H9 (cell line): ENCODE measurements around the gene DGUOK. TPM values are rescaled to one million over a fixed set of nuclear protein-coding genes. Genes with fewer than 3 reads are reported as not detected.

Experiments
- DNase-seq: peaks from one replicate; pipeline ENCODE4 v3.0.0-alpha.2; 2017
- H2AFZ ChIP-seq: one replicate; pipeline ENCODE4 v1.6.1; 2013; ENCODE audit warnings: mild to moderate bottlenecking, low read length, control low read depth, moderate library complexity
- H2AK5ac ChIP-seq: 2 replicates; pipeline ENCODE4 v1.6.1; 2013; ENCODE audit warnings: low read length, control low read depth, mixed read lengths; ENCODE audit not compliant: insufficient read length
- H2BK120ac ChIP-seq: one replicate; pipeline ENCODE4 v1.6.1; 2013; ENCODE audit warnings: low read depth, mild to moderate bottlenecking, low read length, control low read depth, inconsistent platforms; ENCODE audit not compliant: poor library complexity, severe bottlenecking
- H2BK12ac ChIP-seq: 2 replicates; pipeline ENCODE4 v1.6.1; 2013; ENCODE audit warnings: low read length, control low read depth, mixed read lengths, low read depth; ENCODE audit not compliant: insufficient read length
- H2BK15ac ChIP-seq: 2 replicates; pipeline ENCODE4 v1.6.1; 2013; ENCODE audit warnings: low read depth, low read length, control low read depth
- H2BK20ac ChIP-seq: one replicate; pipeline ENCODE4 v1.6.1; 2013; ENCODE audit warnings: low read depth, mild to moderate bottlenecking, low read length, control low read depth, inconsistent platforms; ENCODE audit not compliant: poor library complexity, severe bottlenecking
- H2BK5ac ChIP-seq: 2 replicates; pipeline ENCODE4 v1.6.1; 2013; ENCODE audit warnings: low read length, control low read depth, mixed read lengths; ENCODE audit not compliant: insufficient read length
- H3K14ac ChIP-seq: 2 replicates; pipeline ENCODE4 v1.6.1; 2013; ENCODE audit warnings: low read length, control low read depth; ENCODE audit not compliant: insufficient read depth
- H3K18ac ChIP-seq: 2 replicates; pipeline ENCODE4 v1.6.1; 2013; ENCODE audit warnings: low read depth, mild to moderate bottlenecking, mixed read lengths, low read length, control low read depth; ENCODE audit not compliant: insufficient read length
- H3K23ac ChIP-seq: 2 replicates; pipeline ENCODE4 v1.6.1; 2013; ENCODE audit warnings: low read length, control low read depth, mixed read lengths, low read depth; ENCODE audit not compliant: insufficient read length
- H3K23me2 ChIP-seq: 2 replicates; pipeline ENCODE4 v1.6.1; 2013; ENCODE audit warnings: low read depth, mild to moderate bottlenecking, mixed read lengths, low read length, control low read depth; ENCODE audit not compliant: insufficient read length, poor library complexity, severe bottlenecking
- H3K27ac ChIP-seq: 2 replicates; pipeline ENCODE4 v1.5.1; 2013; ENCODE audit warnings: low read length, control low read depth, mixed read lengths, low read depth; ENCODE audit not compliant: insufficient read length
- H3K27me3 ChIP-seq: 2 replicates; pipeline ENCODE4 v1.6.1; 2013; ENCODE audit warnings: low read length, control low read depth, inconsistent platforms; ENCODE audit not compliant: insufficient read depth
- H3K4ac ChIP-seq: 2 replicates; pipeline ENCODE4 v1.6.1; 2013; ENCODE audit warnings: low read depth, mild to moderate bottlenecking, control low read depth, inconsistent platforms, low read length, moderate library complexity
- H3K4me1 ChIP-seq: 2 replicates; pipeline ENCODE4 v1.6.1; 2013; ENCODE audit warnings: low read length, control low read depth, inconsistent platforms; ENCODE audit not compliant: insufficient read depth
- H3K4me2 ChIP-seq: 2 replicates; pipeline ENCODE4 v1.6.1; 2013; ENCODE audit warnings: low read length, control low read depth, mixed read lengths; ENCODE audit not compliant: insufficient read length, insufficient read depth
- H3K56ac ChIP-seq: 2 replicates; pipeline ENCODE4 v1.6.1; 2013; ENCODE audit warnings: low read depth, mild to moderate bottlenecking, mixed read lengths, low read length, control low read depth; ENCODE audit not compliant: insufficient read length
- H3K79me1 ChIP-seq: 2 replicates; pipeline ENCODE4 v1.6.1; 2013; ENCODE audit warnings: low read depth, mild to moderate bottlenecking, moderate library complexity, low read length, control low read depth, inconsistent platforms; ENCODE audit not compliant: insufficient read depth, poor library complexity, severe bottlenecking
- H3K79me2 ChIP-seq: 2 replicates; pipeline ENCODE4 v1.6.1; 2013; ENCODE audit warnings: low read length, control low read depth, inconsistent platforms; ENCODE audit not compliant: insufficient read depth
- H3K9ac ChIP-seq: 2 replicates; pipeline ENCODE4 v1.6.1; 2013; ENCODE audit warnings: low read length, control low read depth, mixed read lengths; ENCODE audit not compliant: insufficient read length; ENCODE audit errors: extremely low read depth
- H3K9me3 ChIP-seq: one replicate; pipeline ENCODE4 v1.6.1; 2013; ENCODE audit warnings: low read depth, low read length, inconsistent platforms; ENCODE audit not compliant: control insufficient read depth
- H3T11ph ChIP-seq: one replicate; pipeline ENCODE4 v1.6.1; 2013; ENCODE audit warnings: mild to moderate bottlenecking, low read length, control low read depth, inconsistent platforms
- H4K20me1 ChIP-seq: one replicate; pipeline ENCODE4 v1.6.1; 2013; ENCODE audit not compliant: control insufficient read depth, insufficient read length, insufficient read depth
- H4K5ac ChIP-seq: 2 replicates; pipeline ENCODE4 v1.6.1; 2013; ENCODE audit warnings: low read depth, mild to moderate bottlenecking, mixed read lengths, low read length, control low read depth; ENCODE audit not compliant: insufficient read length
- H4K8ac ChIP-seq: replicated peaks from 2 replicates; pipeline ENCODE4 v1.6.1; 2013; ENCODE audit warnings: low read length, control low read depth, mixed read lengths, low read depth; ENCODE audit not compliant: insufficient read length
- H4K91ac ChIP-seq: 2 replicates; pipeline ENCODE4 v1.6.1; 2013; ENCODE audit warnings: low read depth, mild to moderate bottlenecking, moderate library complexity, mixed read lengths, low read length, control low read depth; ENCODE audit not compliant: insufficient read length
- H3K27ac Mint-ChIP-seq, 3 experiments: 2 replicates in 2 of 3; 3 replicates in 1 of 3; pipeline ENCODE4 v1.8.0; 2020 to 2021; ENCODE audit warnings: mixed read lengths in 3 of 3, mild to moderate bottlenecking in 1 of 3, moderate library complexity in 1 of 3
- H3K27me3 Mint-ChIP-seq: 2 replicates; pipeline ENCODE4 v1.8.0; 2021; ENCODE audit warnings: low read depth, mild to moderate bottlenecking, moderate library complexity, mixed read lengths
- H3K36me3 Mint-ChIP-seq, 3 experiments: 2 replicates in 2 of 3; 3 replicates in 1 of 3; pipeline ENCODE4 v1.8.0; 2020 to 2021; ENCODE audit warnings: low read depth in 3 of 3, mixed read lengths in 3 of 3; ENCODE audit not compliant: insufficient read depth in 1 of 3
- H3K4me1 Mint-ChIP-seq, 2 experiments: 2 replicates each; pipeline ENCODE4 v1.8.0; 2020; ENCODE audit warnings: mixed read lengths in 2 of 2
- H3K4me3 Mint-ChIP-seq, 2 experiments: 2 replicates in 1 of 2; 3 replicates in 1 of 2; pipeline ENCODE4 v1.8.0; 2020 to 2021; ENCODE audit warnings: mild to moderate bottlenecking in 2 of 2, mixed read lengths in 2 of 2, moderate library complexity in 1 of 2
- H3K9me3 Mint-ChIP-seq, 2 experiments: 2 replicates in 1 of 2; 3 replicates in 1 of 2; pipeline ENCODE4 v1.8.0; 2020; ENCODE audit warnings: mild to moderate bottlenecking in 2 of 2, mixed read lengths in 2 of 2, moderate library complexity in 1 of 2
- WGBS: extraction: QIAGEN DNeasy Blood & Tissue Kit; methylation state at CpG from one replicate; pipeline ENCODE4 v1.1.7; 2013; ENCODE audit warnings: missing lambda C conversion rate, low lambda C conversion rate, mixed read lengths; ENCODE audit not compliant: insufficient read length; ENCODE audit errors: extremely low coverage; 5-methylcytosine and 5-hydroxymethylcytosine counted together
- total RNA-seq: library from RNA; stranded (reverse); gene quantifications from 2 replicates; pipeline ENCODE4 v1.2.1, GENCODE V29; 2021
- TF ChIP-seq, protein P1 (sequence below): fragments of 200-600 bp; sonication (generic); conservative IDR thresholded peaks from 3 replicates; pipeline ENCODE4 v1.8.0; 2021; ENCODE audit warnings: antibody characterized with exemption, mild to moderate bottlenecking

DGUOK gene
- total RNA-seq, 1 experiment from 2014 or later = 98.5 TPM

DNA sequence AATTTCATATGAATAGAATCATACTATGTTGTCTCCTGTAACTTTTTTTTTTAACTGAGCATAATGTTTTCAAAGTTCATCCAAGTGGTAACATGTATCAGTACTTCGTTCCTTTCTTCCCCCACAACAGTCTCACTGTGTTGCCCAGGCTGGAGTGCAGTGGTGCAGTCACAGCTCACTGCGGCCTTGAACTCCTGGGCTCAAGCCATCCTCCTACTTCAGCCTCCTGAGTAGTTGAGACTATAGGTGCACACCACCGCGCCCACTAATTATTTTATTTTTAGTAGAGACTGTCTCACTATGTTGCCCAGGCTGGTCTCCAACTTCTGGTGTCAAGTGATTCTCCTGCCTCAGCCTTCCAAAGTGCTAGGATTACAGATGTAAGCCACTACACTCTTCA is 34.6 kb downstream of the DGUOK start:
- Histone ChIP-seq H3K79me2 (no peaks in the 10 kb centered on the region), H3T11ph (no peak overlapping the region), H2BK120ac (no peak overlapping the region), H3K79me1 (no peaks in the 10 kb centered on the region), H2BK20ac (no peak overlapping the region), H2BK5ac (no peak overlapping the region), H4K5ac (no peak overlapping the region), H3K4ac (no peak overlapping the region), H3K23me2 (no peaks in the 10 kb centered on the region), H2AFZ (no peak overlapping the region), H2AK5ac (no peak overlapping the region), H3K14ac (no peak overlapping the region), H4K20me1 (no peaks in the 10 kb centered on the region), H4K91ac (no peak overlapping the region), H4K8ac (no peak overlapping the region), H2BK12ac (no peak overlapping the region), H3K27me3 (no peaks in the 10 kb centered on the region), H3K23ac (no peak overlapping the region), H2BK15ac (no peak overlapping the region), H3K56ac (no peak overlapping the region), H3K27ac (no peak overlapping the region), H3K4me2 (no peak overlapping the region), H3K9ac (no peak overlapping the region), H3K9me3 (no peaks in the 10 kb centered on the region), H3K4me1 (no peaks in the 10 kb centered on the region), H3K18ac (no peak overlapping the region)
- Mint-ChIP-seq H3K4me3 (no peak overlapping the region), H3K27ac (no peak overlapping the region), H3K36me3 (peaks cover 17 to 32% (median 31%) of the 10 kb centered on the region in 3 experiments; a peak in 6 of 7 replicates), H3K4me1 (no peaks in the 10 kb centered on the region), H3K9me3 (no peaks in the 10 kb centered on the region), H3K27me3 (peaks cover 11% of the 10 kb centered on the region; the same call in 1 of the 2 replicates)
- no CpG with 5 or more reads among the region's 4 CpGs for WGBS
- DNase-seq = no peak
- TF ChIP-seq, protein P1, sequence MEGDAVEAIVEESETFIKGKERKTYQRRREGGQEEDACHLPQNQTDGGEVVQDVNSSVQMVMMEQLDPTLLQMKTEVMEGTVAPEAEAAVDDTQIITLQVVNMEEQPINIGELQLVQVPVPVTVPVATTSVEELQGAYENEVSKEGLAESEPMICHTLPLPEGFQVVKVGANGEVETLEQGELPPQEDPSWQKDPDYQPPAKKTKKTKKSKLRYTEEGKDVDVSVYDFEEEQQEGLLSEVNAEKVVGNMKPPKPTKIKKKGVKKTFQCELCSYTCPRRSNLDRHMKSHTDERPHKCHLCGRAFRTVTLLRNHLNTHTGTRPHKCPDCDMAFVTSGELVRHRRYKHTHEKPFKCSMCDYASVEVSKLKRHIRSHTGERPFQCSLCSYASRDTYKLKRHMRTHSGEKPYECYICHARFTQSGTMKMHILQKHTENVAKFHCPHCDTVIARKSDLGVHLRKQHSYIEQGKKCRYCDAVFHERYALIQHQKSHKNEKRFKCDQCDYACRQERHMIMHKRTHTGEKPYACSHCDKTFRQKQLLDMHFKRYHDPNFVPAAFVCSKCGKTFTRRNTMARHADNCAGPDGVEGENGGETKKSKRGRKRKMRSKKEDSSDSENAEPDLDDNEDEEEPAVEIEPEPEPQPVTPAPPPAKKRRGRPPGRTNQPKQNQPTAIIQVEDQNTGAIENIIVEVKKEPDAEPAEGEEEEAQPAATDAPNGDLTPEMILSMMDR = no peak
